ENCODE measurements around the gene IPO9.

The IPO9 gene

DNA sequence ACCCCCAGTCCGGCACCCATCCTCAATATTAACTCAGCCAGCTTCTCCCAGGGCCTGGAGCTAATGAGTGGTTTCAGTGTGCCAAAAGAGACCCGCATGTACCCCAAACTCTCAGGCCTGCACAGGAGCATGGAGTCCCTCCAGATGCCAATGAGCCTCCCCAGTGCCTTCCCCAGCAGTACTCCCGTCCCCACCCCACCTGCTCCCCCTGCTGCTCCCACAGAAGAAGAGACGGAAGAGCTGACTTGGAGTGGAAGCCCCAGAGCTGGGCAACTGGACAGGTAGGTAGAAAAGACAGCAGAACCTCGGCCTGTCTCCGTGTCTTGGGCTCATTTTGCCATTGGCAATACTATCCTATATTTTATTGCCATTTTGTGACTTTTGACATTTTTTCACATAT lies 45.4 kb upstream of the IPO9 start:
- no peak overlapping the region for H3K4me3 ChIP-seq (ENCODE audit: low read length)
- no peak for DNase-seq (ENCODE audit: low read depth)
- TF ChIP-seq, protein P1, sequence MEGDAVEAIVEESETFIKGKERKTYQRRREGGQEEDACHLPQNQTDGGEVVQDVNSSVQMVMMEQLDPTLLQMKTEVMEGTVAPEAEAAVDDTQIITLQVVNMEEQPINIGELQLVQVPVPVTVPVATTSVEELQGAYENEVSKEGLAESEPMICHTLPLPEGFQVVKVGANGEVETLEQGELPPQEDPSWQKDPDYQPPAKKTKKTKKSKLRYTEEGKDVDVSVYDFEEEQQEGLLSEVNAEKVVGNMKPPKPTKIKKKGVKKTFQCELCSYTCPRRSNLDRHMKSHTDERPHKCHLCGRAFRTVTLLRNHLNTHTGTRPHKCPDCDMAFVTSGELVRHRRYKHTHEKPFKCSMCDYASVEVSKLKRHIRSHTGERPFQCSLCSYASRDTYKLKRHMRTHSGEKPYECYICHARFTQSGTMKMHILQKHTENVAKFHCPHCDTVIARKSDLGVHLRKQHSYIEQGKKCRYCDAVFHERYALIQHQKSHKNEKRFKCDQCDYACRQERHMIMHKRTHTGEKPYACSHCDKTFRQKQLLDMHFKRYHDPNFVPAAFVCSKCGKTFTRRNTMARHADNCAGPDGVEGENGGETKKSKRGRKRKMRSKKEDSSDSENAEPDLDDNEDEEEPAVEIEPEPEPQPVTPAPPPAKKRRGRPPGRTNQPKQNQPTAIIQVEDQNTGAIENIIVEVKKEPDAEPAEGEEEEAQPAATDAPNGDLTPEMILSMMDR (IDR thresholded peaks at IDR 0.05; ENCODE audit: insufficient read depth, low read depth, low read length, missing control alignments), result no peak

DNA sequence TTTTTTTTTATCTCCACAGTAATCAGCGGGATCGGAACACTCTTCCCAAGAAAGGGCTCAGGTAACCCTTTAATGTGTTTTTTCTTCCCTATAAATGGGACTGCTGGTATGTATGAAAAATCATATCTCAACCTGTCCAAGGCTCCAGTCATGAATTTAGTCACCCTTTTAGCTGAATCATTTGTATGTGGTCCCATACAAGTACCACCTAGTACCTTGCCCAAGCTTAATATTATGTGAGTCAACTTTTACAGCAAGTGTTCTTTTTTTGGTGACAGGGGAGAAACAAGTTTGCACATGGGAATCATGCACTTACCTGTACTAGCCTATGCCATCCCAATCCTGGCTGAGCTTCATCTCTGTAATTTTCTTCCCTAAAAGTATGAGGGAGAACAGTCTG lies 43.7 kb upstream of the IPO9 start:
- peak; percentile 96 for DNase-seq (ENCODE audit: low read depth)
- no peak overlapping the region for H3K4me3 ChIP-seq (ENCODE audit: low read length)
- TF ChIP-seq, protein P1 (IDR thresholded peaks at IDR 0.05; ENCODE audit: insufficient read depth, low read depth, low read length, missing control alignments), result no peak

DNA sequence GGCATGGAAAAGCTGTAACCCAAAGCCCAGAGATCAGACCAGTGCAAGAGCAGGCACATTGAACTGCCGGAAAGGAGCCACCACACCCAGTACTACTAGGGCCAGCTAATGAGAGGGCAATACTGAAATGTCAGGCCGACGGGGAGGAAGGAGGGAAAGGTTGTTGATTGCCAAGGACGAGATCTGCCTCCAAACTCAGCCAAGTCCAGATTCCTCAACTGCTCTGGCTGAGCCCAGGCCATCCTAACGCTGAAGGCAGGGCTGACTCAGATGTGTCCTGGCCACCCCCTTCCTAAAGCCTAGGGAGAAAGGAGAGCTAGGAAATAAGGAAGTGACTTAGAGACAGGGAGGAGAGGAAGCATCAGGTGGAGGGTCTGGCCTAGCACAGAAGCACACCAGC lies 42.1 kb upstream of the IPO9 start:
- H3K4me3 ChIP-seq (ENCODE audit: low read length), result no peak overlapping the region
- DNase-seq (ENCODE audit: low read depth), result no peak
- TF ChIP-seq, protein P1 (IDR thresholded peaks at IDR 0.05; ENCODE audit: insufficient read depth, low read depth, low read length, missing control alignments), result no peak

DNA sequence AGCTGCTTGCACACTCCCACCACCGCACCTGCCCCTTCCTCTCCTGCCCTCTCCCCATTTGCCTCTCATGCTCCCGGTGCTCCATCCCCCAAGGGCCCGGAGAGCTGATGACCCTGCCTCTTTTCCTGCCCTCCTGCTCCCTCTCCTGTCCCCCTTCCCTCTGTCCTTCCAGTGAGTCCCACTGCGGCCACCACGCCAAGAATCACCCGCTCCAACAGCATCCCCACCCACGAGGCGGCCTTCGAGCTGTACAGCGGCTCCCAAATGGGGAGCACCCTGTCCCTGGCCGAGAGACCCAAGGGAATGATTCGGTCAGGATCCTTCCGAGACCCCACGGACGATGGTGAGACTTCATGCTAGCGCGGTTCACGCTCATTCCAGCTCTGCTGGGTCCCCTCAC lies 40.7 kb upstream of the IPO9 start:
- TF ChIP-seq, protein P1 (IDR thresholded peaks at IDR 0.05; ENCODE audit: insufficient read depth, low read depth, low read length, missing control alignments), result no peak
- no peak for DNase-seq (ENCODE audit: low read depth)
- no peak overlapping the region for H3K4me3 ChIP-seq (ENCODE audit: low read length)

DNA sequence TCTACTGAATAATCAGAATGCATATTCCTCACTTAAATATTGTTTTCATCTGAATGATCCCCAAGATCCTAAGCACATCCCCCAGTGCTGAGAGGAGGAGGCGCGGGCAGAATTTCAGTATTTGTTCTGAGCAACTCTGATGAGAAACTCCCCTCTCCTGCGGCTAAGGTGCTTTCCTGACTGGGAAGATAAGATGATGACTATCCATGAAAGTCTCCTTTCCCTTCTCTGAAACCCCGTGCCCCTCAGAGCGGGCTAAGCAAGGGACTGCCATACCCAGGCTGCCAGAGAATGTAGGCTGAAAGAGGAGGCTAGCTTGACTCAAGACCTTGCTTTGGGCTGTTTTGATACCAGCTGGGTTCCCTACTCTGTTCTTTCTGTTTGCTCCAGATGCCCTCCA lies 39.7 kb upstream of the IPO9 start:
- DNase-seq (ENCODE audit: low read depth), result no peak
- TF ChIP-seq, protein P1 (IDR thresholded peaks at IDR 0.05; ENCODE audit: insufficient read depth, low read depth, low read length, missing control alignments), result no peak
- H3K4me3 ChIP-seq (ENCODE audit: low read length), result no peak overlapping the region

DNA sequence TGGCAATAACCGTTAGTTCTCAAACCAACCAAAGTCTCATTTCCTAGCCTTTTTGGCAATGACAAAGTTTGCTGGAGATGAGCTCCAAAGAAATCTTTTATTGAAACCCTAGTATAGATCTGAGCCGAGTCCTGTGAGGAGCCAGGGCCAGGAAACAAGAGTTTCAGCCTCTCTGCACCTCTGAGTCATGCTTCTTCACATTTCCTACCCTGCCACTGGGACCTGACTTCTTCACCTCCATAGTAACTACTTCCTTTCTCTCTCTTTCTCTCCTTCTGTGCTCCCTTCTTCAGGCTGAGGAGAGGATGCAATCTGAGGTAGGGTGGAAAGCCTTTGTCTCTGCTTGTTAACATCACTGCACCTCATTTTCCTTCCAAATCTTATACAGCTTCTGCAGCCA lies 38.7 kb upstream of the IPO9 start:
- peak; percentile 58 for DNase-seq (ENCODE audit: low read depth)
- no peak overlapping the region for H3K4me3 ChIP-seq (ENCODE audit: low read length)
- TF ChIP-seq, protein P1 (IDR thresholded peaks at IDR 0.05; ENCODE audit: insufficient read depth, low read depth, low read length, missing control alignments), result no peak

DNA sequence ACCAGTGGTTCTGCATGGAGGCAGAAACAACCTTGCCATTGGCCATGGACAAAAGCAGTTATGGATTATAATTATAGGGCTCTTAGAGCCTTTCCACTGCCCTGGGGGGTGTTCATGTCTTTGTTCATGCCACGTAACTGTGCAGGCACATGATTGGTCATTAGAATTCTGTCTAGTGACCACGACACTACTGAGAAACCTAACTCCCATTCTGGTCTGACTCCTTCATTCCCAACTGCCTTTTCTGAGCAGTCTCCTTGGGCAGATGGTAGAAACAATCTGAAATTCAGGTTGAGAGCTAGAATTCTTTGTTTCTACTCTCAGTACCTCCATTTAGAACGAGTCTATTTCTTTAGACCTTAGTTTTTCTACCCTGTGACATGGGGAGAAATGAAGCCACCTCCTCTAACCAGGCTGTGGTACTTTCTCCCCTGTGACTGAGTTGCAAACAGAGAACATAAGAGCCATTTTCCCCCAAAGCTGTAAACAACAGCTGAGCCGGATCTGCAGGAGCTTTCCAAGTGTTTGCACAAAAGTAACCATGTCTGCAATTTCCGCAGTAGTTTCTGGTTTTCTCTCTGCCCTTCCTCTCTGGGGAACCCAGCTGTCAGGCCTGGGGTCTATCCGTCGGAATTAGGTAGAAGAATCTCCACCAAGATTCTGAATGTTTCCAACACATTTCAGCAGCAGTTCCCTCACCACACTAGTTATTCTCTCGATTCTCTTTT lies 37.7 kb upstream of the IPO9 start:
- TF ChIP-seq, protein P1 (IDR thresholded peaks at IDR 0.05; ENCODE audit: insufficient read depth, low read depth, low read length, missing control alignments), result no peak
- H3K4me3 ChIP-seq (ENCODE audit: low read length), result no peak overlapping the region

More for the DNA sequence above, 37.7 kb upstream of the IPO9 start:
- DNase-seq (ENCODE audit: low read depth), result no peak
